NB4 (cell line): ENCODE measurements around the gene LRP1B.

Source experiments
- DNase-seq: peaks from one replicate; pipeline ENCODE4 v3.0.0; 2010; ENCODE audit warnings: low read depth
- H3K4me3 ChIP-seq: one replicate; pipeline ENCODE4 v1.5.1; 2011; ENCODE audit warnings: mild to moderate bottlenecking, low read depth, low read length, moderate library complexity
- MYC ChIP-seq: IDR thresholded peaks from 2 replicates; pipeline ENCODE4 v1.6.1; 2011; ENCODE audit warnings: low read depth, low read length
- POLR2A ChIP-seq: IDR thresholded peaks from 2 replicates; pipeline ENCODE4 v1.6.1; 2011; ENCODE audit warnings: mild to moderate bottlenecking; ENCODE audit not compliant: insufficient read length; ENCODE audit errors: extremely low read depth
- TF ChIP-seq, protein P1 (sequence below): IDR thresholded peaks from 2 replicates; pipeline ENCODE4 v1.6.1; 2011; ENCODE audit warnings: low read depth, low read length
- TF ChIP-seq, protein P2 (sequence below): IDR thresholded peaks from one replicate; pipeline ENCODE4 v1.5.1; 2012; ENCODE audit warnings: low read depth, low read length

The LRP1B gene

DNA sequence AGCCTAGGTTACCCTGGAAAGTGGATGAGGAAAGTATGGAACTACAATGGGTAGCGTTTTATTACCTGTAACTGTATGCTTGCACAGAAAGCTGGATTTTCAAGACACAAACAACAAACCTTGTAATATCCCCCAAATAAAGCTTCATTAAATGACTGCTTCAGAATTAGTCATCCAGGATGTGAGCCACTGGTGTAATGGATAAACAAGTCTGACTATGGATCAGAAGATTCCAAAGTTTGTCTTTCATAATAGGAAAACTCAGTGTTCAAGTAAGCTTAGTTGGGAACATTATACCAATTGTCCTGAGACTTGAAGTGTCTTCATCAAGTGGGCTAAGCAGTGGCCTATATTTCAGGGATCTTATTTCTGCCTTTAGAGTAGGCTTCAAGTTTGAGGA, 518.8 kb downstream of the LRP1B start:
- no peak for DNase-seq
- no peak for TF ChIP-seq POLR2A
- TF ChIP-seq, protein P1, sequence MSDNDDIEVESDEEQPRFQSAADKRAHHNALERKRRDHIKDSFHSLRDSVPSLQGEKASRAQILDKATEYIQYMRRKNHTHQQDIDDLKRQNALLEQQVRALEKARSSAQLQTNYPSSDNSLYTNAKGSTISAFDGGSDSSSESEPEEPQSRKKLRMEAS = no peak
- TF ChIP-seq, protein P2, sequence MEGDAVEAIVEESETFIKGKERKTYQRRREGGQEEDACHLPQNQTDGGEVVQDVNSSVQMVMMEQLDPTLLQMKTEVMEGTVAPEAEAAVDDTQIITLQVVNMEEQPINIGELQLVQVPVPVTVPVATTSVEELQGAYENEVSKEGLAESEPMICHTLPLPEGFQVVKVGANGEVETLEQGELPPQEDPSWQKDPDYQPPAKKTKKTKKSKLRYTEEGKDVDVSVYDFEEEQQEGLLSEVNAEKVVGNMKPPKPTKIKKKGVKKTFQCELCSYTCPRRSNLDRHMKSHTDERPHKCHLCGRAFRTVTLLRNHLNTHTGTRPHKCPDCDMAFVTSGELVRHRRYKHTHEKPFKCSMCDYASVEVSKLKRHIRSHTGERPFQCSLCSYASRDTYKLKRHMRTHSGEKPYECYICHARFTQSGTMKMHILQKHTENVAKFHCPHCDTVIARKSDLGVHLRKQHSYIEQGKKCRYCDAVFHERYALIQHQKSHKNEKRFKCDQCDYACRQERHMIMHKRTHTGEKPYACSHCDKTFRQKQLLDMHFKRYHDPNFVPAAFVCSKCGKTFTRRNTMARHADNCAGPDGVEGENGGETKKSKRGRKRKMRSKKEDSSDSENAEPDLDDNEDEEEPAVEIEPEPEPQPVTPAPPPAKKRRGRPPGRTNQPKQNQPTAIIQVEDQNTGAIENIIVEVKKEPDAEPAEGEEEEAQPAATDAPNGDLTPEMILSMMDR = no peak
- TF ChIP-seq MYC = no peak
- no peak overlapping the region for H3K4me3 ChIP-seq

DNA sequence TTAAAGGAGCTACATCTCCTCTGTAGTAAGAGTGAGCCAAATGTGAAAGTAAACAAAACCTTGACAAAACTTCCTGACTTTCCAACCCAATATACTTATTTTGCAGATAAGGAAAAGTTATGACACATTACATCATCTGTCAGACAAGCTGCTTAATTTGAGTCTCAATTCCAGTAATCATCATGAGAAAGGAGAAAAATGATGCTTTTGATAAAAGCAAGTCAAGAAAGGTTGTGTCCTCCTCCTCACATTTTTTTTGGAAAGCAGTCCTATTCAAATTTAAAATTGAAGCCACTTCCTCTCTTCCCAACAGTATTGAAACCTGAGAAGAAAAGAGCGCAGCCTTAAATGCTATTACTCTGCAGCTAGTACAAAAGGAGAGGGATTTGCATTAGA, 519.6 kb downstream of the LRP1B start:
- no peak for TF ChIP-seq POLR2A
- TF ChIP-seq, protein P1 = no peak
- TF ChIP-seq MYC = no peak
- TF ChIP-seq, protein P2 = no peak
- no peak overlapping the region for H3K4me3 ChIP-seq
- no peak for DNase-seq

DNA sequence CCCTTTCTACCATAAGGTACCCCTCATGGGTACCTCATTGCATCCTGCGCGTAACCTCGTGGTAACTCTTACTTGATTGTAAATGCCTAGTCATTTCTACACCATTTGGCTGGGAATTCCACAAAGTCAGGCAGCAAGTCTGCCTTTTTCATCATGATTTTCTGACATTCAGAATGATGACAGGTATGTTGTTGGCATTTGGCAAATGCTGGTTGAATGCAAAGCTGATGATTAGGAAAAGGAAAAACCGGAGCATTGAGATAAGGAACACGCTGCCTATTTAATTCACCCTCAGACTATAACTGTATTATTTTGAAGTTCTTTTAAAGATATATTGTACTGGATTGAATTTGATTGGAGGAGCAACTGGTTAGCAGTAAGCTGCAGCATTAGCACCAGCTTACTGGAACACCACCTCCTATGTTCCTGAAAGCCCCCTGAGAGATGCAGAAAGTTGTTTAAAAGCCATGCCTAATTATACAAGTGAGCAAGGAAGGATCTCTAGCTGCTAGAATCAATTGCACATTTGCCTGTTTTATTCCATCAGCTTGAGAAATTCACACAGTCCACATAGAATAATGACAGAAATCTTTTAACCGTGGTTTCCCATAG, 520.1 kb downstream of the LRP1B start:
- H3K4me3 ChIP-seq = no peak overlapping the region
- DNase-seq = no peak
- TF ChIP-seq MYC (no peak), POLR2A (no peak)

DNA sequence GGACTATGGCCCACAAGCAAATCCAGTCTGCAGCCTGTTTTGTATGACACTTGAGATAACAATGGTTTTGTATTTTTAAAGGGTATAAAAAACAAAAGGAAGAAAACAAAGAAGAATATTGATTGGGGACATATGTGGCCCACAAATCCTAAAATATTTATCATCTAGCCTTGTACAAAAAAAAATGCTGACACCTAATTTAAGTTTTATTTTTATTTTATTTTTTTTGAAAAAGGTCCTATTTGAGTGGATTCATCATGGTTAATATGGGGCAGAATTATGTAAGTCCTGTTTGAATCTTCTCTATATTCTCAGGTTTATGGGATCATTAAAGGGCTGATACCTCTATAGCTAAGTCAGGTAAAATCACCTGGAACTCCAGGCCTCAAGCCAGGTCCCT, 525.7 kb downstream of the LRP1B start:
- TF ChIP-seq, protein P2 = no peak
- TF ChIP-seq MYC = no peak
- TF ChIP-seq, protein P1 = no peak
- no peak overlapping the region for H3K4me3 ChIP-seq
- no peak for DNase-seq

DNA sequence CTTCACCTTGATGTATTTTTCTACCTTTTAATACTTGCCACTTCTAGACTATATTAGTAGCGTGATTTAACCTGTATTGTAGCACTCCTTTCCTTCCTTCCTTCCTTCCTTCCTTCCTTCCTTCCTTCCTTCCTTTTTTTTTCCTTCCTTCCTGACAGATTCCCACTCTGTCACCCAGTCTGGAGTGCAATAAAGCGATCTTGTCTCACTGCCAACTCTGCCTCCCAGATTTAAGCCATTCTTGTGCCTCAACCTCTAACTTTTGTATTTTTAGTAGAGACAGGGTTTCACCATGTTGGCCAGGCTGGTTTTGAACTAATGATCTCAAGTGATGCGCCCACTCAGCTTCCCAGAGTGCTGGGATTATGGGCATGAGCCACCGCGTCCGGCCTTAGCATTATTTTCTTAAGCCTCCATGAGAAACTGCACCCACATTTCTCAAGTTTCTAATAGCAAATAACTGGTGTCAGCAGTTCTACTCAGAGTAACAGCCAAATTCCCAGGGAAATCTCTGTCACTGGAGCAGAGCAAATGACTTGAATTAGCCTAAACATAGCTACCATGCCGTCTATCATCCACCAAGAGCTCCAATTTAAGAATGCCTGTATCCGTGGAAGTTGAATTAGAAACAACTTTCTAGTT, 529.2 kb downstream of the LRP1B start:
- TF ChIP-seq, protein P1 = no peak
- TF ChIP-seq, protein P2 = no peak
- TF ChIP-seq MYC = no peak
- no peak for TF ChIP-seq POLR2A
- DNase-seq = no peak
- no peak overlapping the region for H3K4me3 ChIP-seq

DNA sequence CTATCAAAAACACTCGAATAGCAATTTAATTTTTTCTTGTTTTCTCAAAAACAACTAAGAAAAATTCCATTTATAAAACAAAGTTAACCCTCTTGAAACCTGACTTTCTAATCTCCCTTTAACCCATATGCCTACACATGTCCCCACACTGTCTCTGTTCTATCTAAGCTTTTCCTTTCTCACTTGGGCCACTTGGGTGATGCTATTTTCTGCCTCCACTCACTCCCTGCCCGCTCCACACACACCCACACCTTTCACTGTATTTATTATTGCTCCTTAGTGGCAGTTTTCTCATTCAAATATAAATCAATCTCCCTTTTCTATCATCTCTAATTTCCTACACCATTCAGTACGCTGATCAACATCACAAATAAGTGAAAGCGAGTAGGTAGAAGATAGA, 531.1 kb downstream of the LRP1B start:
- H3K4me3 ChIP-seq = no peak overlapping the region
- TF ChIP-seq, protein P2 = no peak
- TF ChIP-seq, protein P1 = no peak
- DNase-seq = no peak
